Osteoblast (primary cell): ENCODE data around the gene ZNF600. TPM values are rescaled to one million over a fixed set of nuclear protein-coding genes. Genes with fewer than 3 reads are reported as not detected.
"Not testable (repeated sequence)": the region's sequence is repeated elsewhere in the genome, so short reads cannot be mapped to it uniquely, and the experiment has no call there.

Experiments
- DNase-seq: peaks from one replicate; pipeline ENCODE4 v3.0.0; 2011; ENCODE audit warnings: low spot score, mixed read lengths; ENCODE audit not compliant: insufficient read length; ENCODE audit errors: missing footprints
- H2AFZ ChIP-seq: 2 replicates; pipeline ENCODE4 v1.6.0; 2011; ENCODE audit warnings: mild to moderate bottlenecking, low read length
- H3K27ac ChIP-seq: 2 replicates; pipeline ENCODE4 v1.5.1; 2011; ENCODE audit warnings: mild to moderate bottlenecking, low read depth, low read length, moderate library complexity
- H3K27me3 ChIP-seq: 2 replicates; pipeline ENCODE4 v1.6.0; 2012; ENCODE audit warnings: mild to moderate bottlenecking, control low read depth, inconsistent platforms, low read length, moderate library complexity; ENCODE audit not compliant: insufficient read depth
- H3K36me3 ChIP-seq: 2 replicates; pipeline ENCODE4 v1.5.1; 2011; ENCODE audit warnings: mild to moderate bottlenecking, low read length, control low read depth, moderate library complexity; ENCODE audit not compliant: insufficient read depth
- H3K4me1 ChIP-seq: 2 replicates; pipeline ENCODE4 v1.5.1; 2011; ENCODE audit warnings: mild to moderate bottlenecking, low read length, control low read depth, moderate library complexity; ENCODE audit not compliant: insufficient read depth
- H3K4me2 ChIP-seq: 2 replicates; pipeline ENCODE4 v1.6.0; 2011; ENCODE audit warnings: mild to moderate bottlenecking, low read length; ENCODE audit not compliant: insufficient read depth
- H3K4me3 ChIP-seq: fragments of 200-600 bp; sonication (generic); 3 replicates; pipeline ENCODE4 v1.5.1; 2012; ENCODE audit warnings: mild to moderate bottlenecking, low read length, inconsistent platforms; ENCODE audit not compliant: insufficient read depth
- H3K79me2 ChIP-seq: 2 replicates; pipeline ENCODE4 v1.6.0; 2012; ENCODE audit warnings: mild to moderate bottlenecking, low read length, control low read depth, inconsistent platforms; ENCODE audit not compliant: insufficient read depth
- H3K9me3 ChIP-seq: 2 replicates; pipeline ENCODE4 v1.5.1; 2011; ENCODE audit warnings: low read depth, low read length, control low read depth
- H4K20me1 ChIP-seq: 2 replicates; pipeline ENCODE4 v1.6.0; 2012; ENCODE audit warnings: mild to moderate bottlenecking, low read length, control low read depth; ENCODE audit not compliant: insufficient read depth
- CTCF ChIP-seq: IDR thresholded peaks from 2 replicates; pipeline ENCODE4 v1.5.1; 2011; ENCODE audit warnings: mild to moderate bottlenecking, low read depth, low read length, moderate library complexity; ENCODE audit errors: extremely low read depth
- total RNA-seq: library from RNA; depleted of rRNA; stranded (reverse); fragments of >200 nt; gene quantifications from 2 replicates; pipeline ENCODE4 v1.2.3, GENCODE V29; 2012

The ZNF600 gene
- total RNA-seq, 1 donor: 9.8 TPM

GRCh38 chr19:52743091-52743490, 43.5 kb downstream of the ZNF600 start:
- Histone ChIP-seq H3K27ac (no peak overlapping the region), H3K4me1 (no peaks in the 10 kb centered on the region)

GRCh38 chr19:52742516-52742915, 44.1 kb downstream of the ZNF600 start:
- H2AFZ ChIP-seq: no peak overlapping the region
- no peaks in the 10 kb centered on the region for H3K27me3 ChIP-seq
- no peak overlapping the region for H3K4me3 ChIP-seq
- no peak overlapping the region for H3K4me2 ChIP-seq
- no peaks in the 10 kb centered on the region for H3K36me3 ChIP-seq
- no peak for TF ChIP-seq CTCF
- no peaks in the 10 kb centered on the region for H3K4me1 ChIP-seq
- no peak overlapping the region for H3K27ac ChIP-seq
- no peak for DNase-seq
- no peaks in the 10 kb centered on the region for H3K9me3 ChIP-seq
- H4K20me1 ChIP-seq: no peaks in the 10 kb centered on the region
- H3K79me2 ChIP-seq: no peaks in the 10 kb centered on the region

More at GRCh38 chr19:52743091-52743490, 43.5 kb downstream of the ZNF600 start:
- Histone ChIP-seq H3K4me2 (no peak overlapping the region), H3K36me3 (no peaks in the 10 kb centered on the region), H3K27me3 (no peaks in the 10 kb centered on the region), H2AFZ (no peak overlapping the region), H3K4me3 (no peak overlapping the region), H3K79me2 (no peaks in the 10 kb centered on the region), H4K20me1 (no peaks in the 10 kb centered on the region), H3K9me3 (no peaks in the 10 kb centered on the region)
- no peak for TF ChIP-seq CTCF
- DNase-seq: no peak

GRCh38 chr19:52741951-52742485, 44.6 kb downstream of the ZNF600 start:
- no peaks in the 10 kb centered on the region for H3K79me2 ChIP-seq
- TF ChIP-seq CTCF: no peak
- H3K4me1 ChIP-seq: no peaks in the 10 kb centered on the region
- H3K4me2 ChIP-seq: no peak overlapping the region
- H2AFZ ChIP-seq: no peak overlapping the region
- no peaks in the 10 kb centered on the region for H3K27me3 ChIP-seq
- no peaks in the 10 kb centered on the region for H4K20me1 ChIP-seq
- H3K9me3 ChIP-seq: no peaks in the 10 kb centered on the region
- no peak overlapping the region for H3K27ac ChIP-seq
- H3K36me3 ChIP-seq: no peaks in the 10 kb centered on the region
- no peak overlapping the region for H3K4me3 ChIP-seq
- no peak for DNase-seq

- not testable (repeated sequence) for H3K27me3 ChIP-seq, H3K4me3 ChIP-seq, H3K79me2 ChIP-seq, DNase-seq, H4K20me1 ChIP-seq, H3K4me2 ChIP-seq, H3K36me3 ChIP-seq, H2AFZ ChIP-seq, H3K4me1 ChIP-seq, H3K9me3 ChIP-seq, H3K27ac ChIP-seq
Measured at GRCh38 chr19:52741371-52741770, 45.2 kb downstream of the ZNF600 start.
